ENCODE results near the gene CA9.

DNA sequence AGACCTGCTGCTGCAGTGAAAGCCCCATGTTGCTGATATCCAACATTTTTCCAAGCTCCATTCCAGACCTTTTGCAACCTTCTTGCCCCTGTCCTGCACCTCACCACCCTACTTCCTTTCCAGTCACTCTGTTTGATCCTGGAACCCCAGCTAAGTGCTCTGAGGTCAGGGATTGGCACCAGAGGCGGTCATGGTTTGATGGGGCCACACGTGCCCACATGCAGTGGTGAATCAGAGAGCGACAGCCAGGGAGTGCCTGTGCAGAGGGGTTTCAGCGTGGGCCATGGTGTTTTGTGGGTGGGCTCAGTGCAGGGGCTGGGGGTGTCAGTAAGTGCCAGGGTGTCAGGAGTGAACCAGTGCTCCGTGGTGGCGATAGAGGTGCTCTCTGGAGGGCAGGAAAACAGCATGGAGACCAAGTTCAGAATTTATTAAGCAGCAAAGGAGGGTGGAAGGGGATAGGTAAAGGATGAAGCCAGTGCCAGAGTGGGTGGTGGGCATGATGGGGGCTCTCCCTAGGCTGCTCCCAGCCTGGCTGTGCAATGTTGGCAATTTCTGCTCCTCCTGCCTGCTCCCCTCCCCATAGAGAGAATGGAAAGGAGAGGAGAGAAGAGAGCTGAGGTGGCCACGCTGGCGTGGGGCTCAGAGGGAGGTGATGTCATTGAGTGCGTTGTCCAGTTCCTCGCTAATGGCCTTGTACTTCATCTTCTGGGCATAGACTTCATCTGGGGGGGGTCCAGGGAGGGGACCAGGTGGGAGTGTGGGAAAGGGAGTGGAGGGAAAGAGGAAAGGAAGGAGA is 9.0 kb downstream of the CA9 start:
- TF ChIP-seq, protein P1, sequence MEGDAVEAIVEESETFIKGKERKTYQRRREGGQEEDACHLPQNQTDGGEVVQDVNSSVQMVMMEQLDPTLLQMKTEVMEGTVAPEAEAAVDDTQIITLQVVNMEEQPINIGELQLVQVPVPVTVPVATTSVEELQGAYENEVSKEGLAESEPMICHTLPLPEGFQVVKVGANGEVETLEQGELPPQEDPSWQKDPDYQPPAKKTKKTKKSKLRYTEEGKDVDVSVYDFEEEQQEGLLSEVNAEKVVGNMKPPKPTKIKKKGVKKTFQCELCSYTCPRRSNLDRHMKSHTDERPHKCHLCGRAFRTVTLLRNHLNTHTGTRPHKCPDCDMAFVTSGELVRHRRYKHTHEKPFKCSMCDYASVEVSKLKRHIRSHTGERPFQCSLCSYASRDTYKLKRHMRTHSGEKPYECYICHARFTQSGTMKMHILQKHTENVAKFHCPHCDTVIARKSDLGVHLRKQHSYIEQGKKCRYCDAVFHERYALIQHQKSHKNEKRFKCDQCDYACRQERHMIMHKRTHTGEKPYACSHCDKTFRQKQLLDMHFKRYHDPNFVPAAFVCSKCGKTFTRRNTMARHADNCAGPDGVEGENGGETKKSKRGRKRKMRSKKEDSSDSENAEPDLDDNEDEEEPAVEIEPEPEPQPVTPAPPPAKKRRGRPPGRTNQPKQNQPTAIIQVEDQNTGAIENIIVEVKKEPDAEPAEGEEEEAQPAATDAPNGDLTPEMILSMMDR (conservative IDR thresholded peaks at IDR 0.05) = no peak
- no peak for TF ChIP-seq ZFX (IDR thresholded peaks at IDR 0.05)

All from C4-2B (cell line).